ENCODE measurements around the gene MYRIP. TPM values are rescaled to one million over a fixed set of nuclear protein-coding genes. Genes with fewer than 3 reads are reported as not detected.

Gene MYRIP
- total and polyA plus RNA-seq, 5 donors, result 2.4 to 12.1 (median 6.9) TPM

- Histone ChIP-seq H3K27ac (ENCODE audit: low read length) (no peak overlapping the region), H3K4me3 (ENCODE audit: low read length) (no peak overlapping the region), H3K4me1 (ENCODE audit: control insufficient read depth, insufficient read depth, low read length) (peaks cover 3% of the 10 kb centered on the region), H3K9me3 (ENCODE audit: control insufficient read depth, low read length) (no peaks in the 10 kb centered on the region), H3K27me3 (ENCODE audit: control insufficient read depth, insufficient read depth) (no peaks in the 10 kb centered on the region)
- DNase-seq (no peak), ATAC-seq (no peak)
- 98% methylated on average over 1 of the region's 1 CpG for WGBS
- intact Hi-C loops (cut with DNase I), result loop anchor here in 3 of 4 donors (2.0 to 5.0 kb wide), 2 partner anchors 126 to 128 kb away; no protein-coding TSS in a partner anchor
Observed at GRCh38 chr3:40191251-40191650, 381.8 kb downstream of the MYRIP start.

GRCh38 chr3:40191850-40192448 is 382.5 kb downstream of the MYRIP start:
- DNase-seq, result peak; percentile 51 to 80 (median 61)
- peak; percentile 46 to 57 for ATAC-seq
- WGBS, result 35% methylated on average over 3 of the region's 3 CpGs
- Histone ChIP-seq H3K27ac (ENCODE audit: low read length) (no peak overlapping the region), H3K4me3 (ENCODE audit: low read length) (no peak overlapping the region), H3K9me3 (ENCODE audit: control insufficient read depth, low read length) (no peaks in the 10 kb centered on the region), H3K27me3 (ENCODE audit: control insufficient read depth, insufficient read depth) (no peaks in the 10 kb centered on the region), H3K4me1 (ENCODE audit: control insufficient read depth, insufficient read depth, low read length) (peaks cover 3% of the 10 kb centered on the region)
- intact Hi-C loops (cut with DNase I), result loop anchor here in 3 of 4 donors (2.0 to 5.0 kb wide), 2 partner anchors 125 to 127 kb away; no protein-coding TSS in a partner anchor

DNA sequence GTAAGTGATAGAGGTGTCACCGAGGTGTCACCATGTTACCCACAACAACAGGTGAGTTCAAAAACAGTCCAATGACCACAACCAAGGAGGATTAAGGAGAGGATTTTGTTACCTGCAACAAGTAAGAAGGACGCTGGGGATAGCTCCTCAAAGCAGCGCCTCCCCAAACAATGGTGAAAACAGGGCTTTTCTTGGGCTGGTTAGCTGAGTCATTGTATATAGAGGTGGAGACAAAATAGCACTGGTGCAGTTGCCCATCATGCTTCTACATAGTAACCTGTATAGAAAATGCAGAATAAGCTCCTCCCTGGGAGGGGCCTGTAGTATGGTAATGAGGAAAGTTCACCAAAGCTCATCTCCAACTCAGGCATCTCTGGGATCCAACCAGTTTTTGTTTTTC is 383.2 kb downstream of the MYRIP start:
- Histone ChIP-seq H3K4me1 (ENCODE audit: control insufficient read depth, insufficient read depth, low read length) (peaks cover 3% of the 10 kb centered on the region), H3K27ac (ENCODE audit: low read length) (no peak overlapping the region), H3K9me3 (ENCODE audit: control insufficient read depth, low read length) (no peaks in the 10 kb centered on the region), H3K27me3 (ENCODE audit: control insufficient read depth, insufficient read depth) (no peaks in the 10 kb centered on the region), H3K4me3 (ENCODE audit: low read length) (no peak overlapping the region)
- intact Hi-C loops (cut with DNase I), result loop anchor here in 2 of 4 donors (5.0 kb wide), 1 partner anchor 125 kb away; no protein-coding TSS in a partner anchor
- 79% methylated on average over 3 of the region's 3 CpGs for WGBS
- ATAC-seq (peak in 1 of 2 donors; percentile 37), DNase-seq (no peak)

DNA sequence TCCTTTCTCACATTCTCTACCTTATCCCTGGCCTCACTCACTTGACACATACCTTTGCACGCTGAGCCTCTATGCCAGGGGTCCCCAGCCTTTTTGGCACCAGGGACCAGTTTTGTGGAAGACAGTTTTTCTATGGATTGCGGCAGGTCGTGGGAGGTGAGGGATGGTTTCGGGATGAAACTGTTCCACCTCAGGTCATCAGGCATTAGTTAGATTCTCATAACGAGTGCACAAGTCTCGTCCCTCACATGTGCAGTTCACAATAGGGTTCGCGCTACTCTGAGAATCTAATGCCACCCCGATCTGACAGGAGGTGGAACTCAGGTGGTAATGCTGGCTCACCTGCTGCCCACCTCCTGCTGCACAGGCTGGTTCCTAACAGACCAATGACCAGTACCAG is 387.6 kb downstream of the MYRIP start:
- intact Hi-C loops (cut with DNase I), result no loop called here
- Histone ChIP-seq H3K27me3 (ENCODE audit: control insufficient read depth, insufficient read depth) (no peaks in the 10 kb centered on the region), H3K4me1 (ENCODE audit: control insufficient read depth, insufficient read depth, low read length) (no peaks in the 10 kb centered on the region), H3K9me3 (ENCODE audit: control insufficient read depth, low read length) (no peaks in the 10 kb centered on the region), H3K4me3 (ENCODE audit: low read length) (no peak overlapping the region), H3K27ac (ENCODE audit: low read length) (no peak overlapping the region)
- peak in 1 of 2 donors; percentile 29 for ATAC-seq
- 84% methylated on average over 9 of the region's 9 CpGs for WGBS
- DNase-seq, result no peak

GRCh38 chr3:40200692-40201316 is 391.4 kb downstream of the MYRIP start:
- ATAC-seq (no peak), DNase-seq (no peak)
- no peak overlapping the region for H3K27ac ChIP-seq (ENCODE audit: low read length)
- no peak overlapping the region for H3K4me3 ChIP-seq (ENCODE audit: low read length)
- no peaks in the 10 kb centered on the region for H3K4me1 ChIP-seq (ENCODE audit: control insufficient read depth, insufficient read depth, low read length)
- H3K27me3 ChIP-seq (ENCODE audit: control insufficient read depth, insufficient read depth), result no peaks in the 10 kb centered on the region
- H3K9me3 ChIP-seq (ENCODE audit: control insufficient read depth, low read length), result no peaks in the 10 kb centered on the region
- 83% methylated on average over 6 of the region's 6 CpGs for WGBS
- intact Hi-C loops (cut with DNase I), result no loop called here

GRCh38 chr3:40201770-40202169 is 392.4 kb downstream of the MYRIP start:
- DNase-seq (no peak), ATAC-seq (peak; percentile 32 to 44)
- intact Hi-C loops (cut with DNase I), result no loop called here
- no peaks in the 10 kb centered on the region for H3K9me3 ChIP-seq (ENCODE audit: control insufficient read depth, low read length)
- H3K27ac ChIP-seq (ENCODE audit: low read length), result no peak overlapping the region
- H3K27me3 ChIP-seq (ENCODE audit: control insufficient read depth, insufficient read depth), result no peaks in the 10 kb centered on the region
- H3K4me1 ChIP-seq (ENCODE audit: control insufficient read depth, insufficient read depth, low read length), result no peaks in the 10 kb centered on the region
- 43% methylated on average over 3 of the region's 3 CpGs for WGBS
- H3K4me3 ChIP-seq (ENCODE audit: low read length), result no peak overlapping the region

GRCh38 chr3:40206522-40206921 is 397.1 kb downstream of the MYRIP start:
- DNase-seq (no peak), ATAC-seq (no peak)
- no peaks in the 10 kb centered on the region for H3K9me3 ChIP-seq (ENCODE audit: control insufficient read depth, low read length)
- WGBS, result 89% methylated on average over 2 of the region's 2 CpGs
- no peak overlapping the region for H3K4me3 ChIP-seq (ENCODE audit: low read length)
- no peak overlapping the region for H3K27ac ChIP-seq (ENCODE audit: low read length)
- no peaks in the 10 kb centered on the region for H3K27me3 ChIP-seq (ENCODE audit: control insufficient read depth, insufficient read depth)
- H3K4me1 ChIP-seq (ENCODE audit: control insufficient read depth, insufficient read depth, low read length), result no peaks in the 10 kb centered on the region
- intact Hi-C loops (cut with DNase I), result no loop called here

DNA sequence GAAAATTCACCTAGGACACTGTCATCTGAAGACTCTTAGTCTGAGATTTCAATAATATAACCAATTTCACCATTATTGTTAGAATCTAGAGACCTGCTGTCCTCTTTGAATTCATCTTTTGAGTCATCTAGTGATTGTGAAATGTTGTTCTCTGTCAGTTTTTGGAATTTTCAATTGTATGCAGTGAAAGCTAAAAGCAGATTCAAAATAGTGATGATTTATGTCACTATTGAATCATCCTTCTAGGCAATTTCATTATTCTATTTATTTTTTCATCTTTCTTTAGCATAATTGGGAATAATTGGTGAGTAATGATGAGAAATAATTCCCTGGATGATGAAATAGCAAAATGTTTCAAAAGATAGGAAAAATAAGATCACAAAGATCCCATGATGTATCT is 398.4 kb downstream of the MYRIP start:
- intact Hi-C loops (cut with DNase I), result no loop called here
- Histone ChIP-seq H3K4me3 (ENCODE audit: low read length) (no peak overlapping the region), H3K9me3 (ENCODE audit: control insufficient read depth, low read length) (no peaks in the 10 kb centered on the region), H3K4me1 (ENCODE audit: control insufficient read depth, insufficient read depth, low read length) (no peaks in the 10 kb centered on the region), H3K27me3 (ENCODE audit: control insufficient read depth, insufficient read depth) (no peaks in the 10 kb centered on the region), H3K27ac (ENCODE audit: low read length) (no peak overlapping the region)
- ATAC-seq (no peak), DNase-seq (no peak)

DNA sequence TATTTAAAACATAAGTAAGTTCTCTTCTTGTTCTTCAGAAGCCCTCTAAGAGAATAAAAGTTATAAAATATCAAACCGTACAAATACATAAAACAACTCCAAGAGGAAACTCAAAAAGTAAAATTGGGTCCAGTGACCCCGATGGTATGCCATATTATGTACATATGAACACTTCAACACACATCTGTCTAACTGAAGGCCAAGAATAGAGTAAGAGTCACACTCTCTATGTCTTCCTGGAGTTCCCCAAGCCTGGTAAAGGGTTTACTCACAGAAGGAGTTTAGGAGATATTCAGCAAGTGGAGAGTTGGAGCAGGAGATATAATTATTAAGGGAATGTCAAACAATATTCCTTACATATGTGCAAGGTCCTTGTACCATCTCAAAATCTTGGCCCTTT is 398.8 kb downstream of the MYRIP start:
- Histone ChIP-seq H3K27me3 (ENCODE audit: control insufficient read depth, insufficient read depth) (no peaks in the 10 kb centered on the region), H3K9me3 (ENCODE audit: control insufficient read depth, low read length) (no peaks in the 10 kb centered on the region), H3K27ac (ENCODE audit: low read length) (no peak overlapping the region), H3K4me1 (ENCODE audit: control insufficient read depth, insufficient read depth, low read length) (no peaks in the 10 kb centered on the region), H3K4me3 (ENCODE audit: low read length) (no peak overlapping the region)
- intact Hi-C loops (cut with DNase I), result no loop called here
- DNase-seq, result no peak
- WGBS, result 97% methylated on average over 2 of the region's 2 CpGs
- no peak for ATAC-seq

GRCh38 chr3:40211579-40211978 is 402.2 kb downstream of the MYRIP start:
- no peak overlapping the region for H3K4me3 ChIP-seq (ENCODE audit: low read length)
- ATAC-seq, result no peak
- no peak overlapping the region for H3K27ac ChIP-seq (ENCODE audit: low read length)
- no peaks in the 10 kb centered on the region for H3K9me3 ChIP-seq (ENCODE audit: control insufficient read depth, low read length)
- no peaks in the 10 kb centered on the region for H3K27me3 ChIP-seq (ENCODE audit: control insufficient read depth, insufficient read depth)
- 88% methylated on average over 4 of the region's 4 CpGs for WGBS
- no peaks in the 10 kb centered on the region for H3K4me1 ChIP-seq (ENCODE audit: control insufficient read depth, insufficient read depth, low read length)
- intact Hi-C loops (cut with DNase I), result no loop called here
- no peak for DNase-seq

DNA sequence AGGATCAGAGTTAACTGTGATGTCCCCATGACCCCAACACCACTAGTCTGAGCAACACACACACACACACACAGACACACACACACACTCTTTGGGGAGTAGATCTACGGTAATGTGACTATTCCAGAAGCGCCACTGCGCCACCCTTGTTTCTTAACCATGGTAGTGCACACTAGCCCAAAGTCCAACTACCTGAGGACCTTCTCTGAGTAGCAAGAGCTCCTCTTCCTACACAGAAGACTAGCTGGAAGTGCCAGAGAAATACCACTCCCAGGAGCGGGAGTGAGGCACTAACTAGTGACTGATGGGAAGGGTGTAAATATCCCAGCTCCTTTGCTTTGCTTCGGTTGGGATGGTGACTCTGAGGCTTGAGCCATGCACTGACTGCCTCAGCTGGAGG is 404.1 kb downstream of the MYRIP start:
- no peak for ATAC-seq
- intact Hi-C loops (cut with DNase I), result no loop called here
- no peak for DNase-seq
- 73% methylated on average over 5 of the region's 5 CpGs for WGBS
- no peaks in the 10 kb centered on the region for H3K9me3 ChIP-seq (ENCODE audit: control insufficient read depth, low read length)
- H3K27me3 ChIP-seq (ENCODE audit: control insufficient read depth, insufficient read depth), result no peaks in the 10 kb centered on the region
- H3K4me3 ChIP-seq (ENCODE audit: low read length), result no peak overlapping the region
- no peak overlapping the region for H3K27ac ChIP-seq (ENCODE audit: low read length)
- H3K4me1 ChIP-seq (ENCODE audit: control insufficient read depth, insufficient read depth, low read length), result no peaks in the 10 kb centered on the region

Data from right cardiac atrium (tissue), 5 donors.